ENCODE measurements around the gene KLHDC7B. TPM values are rescaled to one million over a fixed set of nuclear protein-coding genes. Genes with fewer than 3 reads are reported as not detected.

Gene KLHDC7B
- total and polyA plus RNA-seq, 2 of the 13 experiments (the other 11 are each of a cell fraction or from before 2014, with no cell fraction given) = 0.11 TPM; not detected in 1

DNA sequence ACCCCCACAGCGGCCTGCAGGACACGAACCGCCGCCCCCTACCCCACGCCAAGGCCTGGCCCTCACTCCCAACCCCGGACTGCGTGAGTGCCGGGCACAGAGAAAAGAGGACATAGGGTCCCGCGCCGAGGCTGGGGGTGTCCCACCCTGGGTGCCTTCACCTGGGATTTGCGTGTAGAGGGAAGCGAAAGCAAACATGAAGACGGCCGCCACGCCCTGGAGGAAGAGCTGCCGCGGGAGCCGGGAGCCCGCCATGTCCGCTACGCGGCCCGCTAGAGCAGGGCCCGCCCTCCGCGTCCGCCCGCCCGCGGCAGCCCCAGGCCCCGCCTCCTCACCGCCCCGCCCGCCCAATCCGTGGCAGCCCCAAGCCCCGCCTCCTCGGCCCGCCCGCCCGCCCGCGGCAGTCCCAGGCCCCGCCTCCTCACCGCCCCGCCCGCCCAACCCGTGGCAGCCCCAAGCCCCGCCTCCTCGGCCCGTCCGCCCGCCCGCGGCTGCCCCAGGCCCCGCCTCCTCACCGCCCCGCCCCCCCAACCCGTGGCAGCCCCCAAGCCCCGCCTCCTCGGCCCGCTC, 38.2 kb upstream of the KLHDC7B start, which contains the start of gene LMF2 (continued):
- TF ChIP-seq STAG1 (CRISPR knock-in tag; IDR thresholded peaks at IDR 0.05) (no peak), SMC3 (IDR thresholded peaks at IDR 0.05; ENCODE audit: low read length) (no peak), PBX3 (CRISPR knock-in tag; IDR thresholded peaks at IDR 0.05; ENCODE audit: borderline replicate concordance) (no peak), MZF1 (CRISPR knock-in tag; IDR thresholded peaks at IDR 0.05; ENCODE audit: borderline replicate concordance) (no peak), DR1 (CRISPR knock-in tag; IDR thresholded peaks at IDR 0.05) (no peak), NPAS2 (CRISPR knock-in tag; IDR thresholded peaks at IDR 0.05; ENCODE audit: borderline replicate concordance) (no peak), TSC22D2 (CRISPR knock-in tag; IDR thresholded peaks at IDR 0.05; ENCODE audit: borderline replicate concordance) (0 out of 2 replicates have a peak, but pooled peaks have one; percentile 51), ZBTB38 (CRISPR knock-in tag; IDR thresholded peaks at IDR 0.05) (no peak), ATF7 (IDR thresholded peaks at IDR 0.05) (no peak), ATF7 (CRISPR knock-in tag; IDR thresholded peaks at IDR 0.05) (0 out of 2 replicates have a peak, but pooled peaks have one; percentile 51), ZNF512 (CRISPR knock-in tag; IDR thresholded peaks at IDR 0.05) (no peak), XBP1 (CRISPR knock-in tag; IDR thresholded peaks at IDR 0.05) (no peak), NR2F1 (CRISPR knock-in tag; IDR thresholded peaks at IDR 0.05) (no peak), GATAD1 (CRISPR knock-in tag; IDR thresholded peaks at IDR 0.05) (0 out of 2 replicates have a peak, but pooled peaks have one; percentile 31), KDM3A (CRISPR knock-in tag; IDR thresholded peaks at IDR 0.05; ENCODE audit: low read depth) (no peak), ZNF530 (CRISPR knock-in tag; IDR thresholded peaks at IDR 0.05; ENCODE audit: low read depth) (no peak), PBX2 (CRISPR knock-in tag; IDR thresholded peaks at IDR 0.05) (no peak), MXD4 (CRISPR knock-in tag; IDR thresholded peaks at IDR 0.05) (no peak), ZNF30 (CRISPR knock-in tag; IDR thresholded peaks at IDR 0.05) (no peak), JUND (CRISPR knock-in tag; IDR thresholded peaks at IDR 0.05) (no peak), ZNF740 (CRISPR knock-in tag; IDR thresholded peaks at IDR 0.05) (no peak), MED1 (CRISPR knock-in tag; IDR thresholded peaks at IDR 0.05) (no peak), U2AF2 (IDR thresholded peaks at IDR 0.05; ENCODE audit: low read depth, low read length) (no peak), ZMYM4 (CRISPR knock-in tag; IDR thresholded peaks at IDR 0.05) (peak; percentile 7; the same call in 1 of the 2 replicates)
- TF ChIP-seq, protein P1, sequence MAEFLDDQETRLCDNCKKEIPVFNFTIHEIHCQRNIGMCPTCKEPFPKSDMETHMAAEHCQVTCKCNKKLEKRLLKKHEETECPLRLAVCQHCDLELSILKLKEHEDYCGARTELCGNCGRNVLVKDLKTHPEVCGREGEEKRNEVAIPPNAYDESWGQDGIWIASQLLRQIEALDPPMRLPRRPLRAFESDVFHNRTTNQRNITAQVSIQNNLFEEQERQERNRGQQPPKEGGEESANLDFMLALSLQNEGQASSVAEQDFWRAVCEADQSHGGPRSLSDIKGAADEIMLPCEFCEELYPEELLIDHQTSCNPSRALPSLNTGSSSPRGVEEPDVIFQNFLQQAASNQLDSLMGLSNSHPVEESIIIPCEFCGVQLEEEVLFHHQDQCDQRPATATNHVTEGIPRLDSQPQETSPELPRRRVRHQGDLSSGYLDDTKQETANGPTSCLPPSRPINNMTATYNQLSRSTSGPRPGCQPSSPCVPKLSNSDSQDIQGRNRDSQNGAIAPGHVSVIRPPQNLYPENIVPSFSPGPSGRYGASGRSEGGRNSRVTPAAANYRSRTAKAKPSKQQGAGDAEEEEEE (CRISPR knock-in tag; IDR thresholded peaks at IDR 0.05; ENCODE audit: borderline replicate concordance) = no peak
